Measurements from ENCODE around the gene CEBPG.

CEBPG gene

GRCh38 chr19:33422369-33423180 is 49.1 kb downstream of the CEBPG start:
- no peak for DNase-seq (ENCODE audit: low spot score)

DNA sequence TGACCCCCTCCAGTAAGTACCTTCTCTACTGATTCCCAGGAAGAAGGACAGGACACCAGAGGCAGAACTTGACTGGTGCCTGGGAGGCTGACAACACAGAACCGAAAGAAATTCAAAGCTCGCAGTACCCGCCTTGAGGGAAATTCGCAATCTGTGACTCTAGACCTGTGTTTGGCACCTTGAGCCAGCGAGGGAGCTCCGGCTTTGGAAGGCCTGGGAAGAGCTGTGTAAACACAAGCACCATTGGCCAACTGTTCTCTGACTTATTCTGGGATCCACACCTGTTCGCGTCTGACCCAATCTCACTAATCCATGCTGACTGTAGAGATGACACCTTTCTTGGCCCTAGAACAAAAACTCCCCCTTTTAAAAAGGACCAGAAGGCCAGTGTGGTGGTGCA is 50.7 kb downstream of the CEBPG start:
- DNase-seq (ENCODE audit: low spot score), result no peak

- DNase-seq (ENCODE audit: low spot score), result no peak
Measured at GRCh38 chr19:33426621-33427361, 53.3 kb downstream of the CEBPG start.

- DNase-seq (ENCODE audit: low spot score), result no peak
Measured at GRCh38 chr19:33427801-33428626, 54.5 kb downstream of the CEBPG start.

DNA sequence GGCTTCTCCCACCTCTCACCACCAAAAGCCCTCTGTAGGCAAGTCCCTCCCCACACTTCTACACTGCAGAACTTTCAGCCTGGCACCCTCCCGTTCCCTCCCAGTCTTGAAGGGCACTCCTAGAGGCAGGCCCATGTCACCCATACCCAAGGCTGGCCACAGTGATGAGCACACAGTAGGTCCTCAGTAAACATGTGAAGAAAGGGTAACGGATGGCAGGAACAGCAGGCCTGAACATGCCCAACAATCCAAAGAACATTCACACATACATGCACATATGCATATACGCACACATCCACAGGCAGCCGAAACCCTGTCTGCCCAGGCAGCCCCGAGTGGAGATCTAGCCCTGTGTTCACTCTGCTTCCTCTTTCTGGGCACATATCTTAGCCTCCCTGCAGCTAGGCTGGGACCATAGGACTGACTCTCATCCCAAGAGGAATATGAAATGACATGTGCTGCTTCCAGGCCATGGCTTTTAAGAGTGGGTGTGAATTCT is 55.2 kb downstream of the CEBPG start:
- no peak for DNase-seq (ENCODE audit: low spot score)

- no peak for DNase-seq (ENCODE audit: low spot score)
Measured at GRCh38 chr19:33429891-33430673, 56.6 kb downstream of the CEBPG start.

GRCh38 chr19:33430674-33431277 is 57.3 kb downstream of the CEBPG start:
- peak; percentile 94 for DNase-seq (ENCODE audit: low spot score)

- no peak for DNase-seq (ENCODE audit: low spot score)
Measured at GRCh38 chr19:33432015-33432414, 58.5 kb downstream of the CEBPG start.

Data from HuH-7 (cell line).